Neural cell (in vitro differentiated cells): ENCODE measurements around the gene ADAT1.

ENCODE experiments used
- EZH2 ChIP-seq: fragments of 200-600, 300-800 bp; shearing (Covaris generic), sonication (generic); IDR thresholded peaks from 2 replicates; pipeline ENCODE4 v1.6.1; 2014; ENCODE audit warnings: antibody characterized with exemption, low read length, borderline replicate concordance, mild to moderate bottlenecking; ENCODE audit not compliant: insufficient read depth, poor library complexity, severe bottlenecking
- POLR2AphosphoS5 ChIP-seq: IDR thresholded peaks from 2 replicates; pipeline ENCODE4 v1.6.1; 2012
- RAD21 ChIP-seq: fragments of 450-650 bp; conservative IDR thresholded peaks from 2 replicates; pipeline ENCODE4 v1.6.1; 2014; ENCODE audit warnings: antibody characterized with exemption, mild to moderate bottlenecking, moderate library complexity
- TF ChIP-seq, protein P1 (sequence below): fragments of 450-650 bp; IDR thresholded peaks from 2 replicates; pipeline ENCODE4 v1.5.1; 2014; ENCODE audit warnings: antibody characterized with exemption, mild to moderate bottlenecking, moderate library complexity; ENCODE audit not compliant: poor library complexity, severe bottlenecking

DNA sequence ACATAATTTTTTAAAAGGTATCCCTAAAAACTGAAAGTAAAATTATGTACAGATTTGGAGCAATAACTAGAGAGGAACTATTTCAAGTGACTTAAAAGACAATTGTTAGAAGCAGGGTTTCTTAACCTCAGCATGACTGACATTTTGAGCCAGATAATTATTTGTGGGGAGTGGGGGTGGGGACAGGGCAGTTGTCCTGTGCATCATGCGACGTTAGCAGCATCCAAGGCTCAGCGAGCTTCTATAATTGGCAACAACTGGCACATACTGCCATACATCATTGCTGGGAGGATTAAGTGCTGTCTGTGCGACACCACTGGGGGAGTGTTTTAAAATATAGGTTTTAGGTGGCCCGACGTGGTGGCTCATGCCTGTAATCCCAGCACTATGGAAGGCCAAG is 29.8 kb downstream of the ADAT1 start:
- TF ChIP-seq, protein P1, sequence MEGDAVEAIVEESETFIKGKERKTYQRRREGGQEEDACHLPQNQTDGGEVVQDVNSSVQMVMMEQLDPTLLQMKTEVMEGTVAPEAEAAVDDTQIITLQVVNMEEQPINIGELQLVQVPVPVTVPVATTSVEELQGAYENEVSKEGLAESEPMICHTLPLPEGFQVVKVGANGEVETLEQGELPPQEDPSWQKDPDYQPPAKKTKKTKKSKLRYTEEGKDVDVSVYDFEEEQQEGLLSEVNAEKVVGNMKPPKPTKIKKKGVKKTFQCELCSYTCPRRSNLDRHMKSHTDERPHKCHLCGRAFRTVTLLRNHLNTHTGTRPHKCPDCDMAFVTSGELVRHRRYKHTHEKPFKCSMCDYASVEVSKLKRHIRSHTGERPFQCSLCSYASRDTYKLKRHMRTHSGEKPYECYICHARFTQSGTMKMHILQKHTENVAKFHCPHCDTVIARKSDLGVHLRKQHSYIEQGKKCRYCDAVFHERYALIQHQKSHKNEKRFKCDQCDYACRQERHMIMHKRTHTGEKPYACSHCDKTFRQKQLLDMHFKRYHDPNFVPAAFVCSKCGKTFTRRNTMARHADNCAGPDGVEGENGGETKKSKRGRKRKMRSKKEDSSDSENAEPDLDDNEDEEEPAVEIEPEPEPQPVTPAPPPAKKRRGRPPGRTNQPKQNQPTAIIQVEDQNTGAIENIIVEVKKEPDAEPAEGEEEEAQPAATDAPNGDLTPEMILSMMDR, result no peak
- TF ChIP-seq EZH2 (no peak), RAD21 (no peak), POLR2AphosphoS5 (no peak)
